ENCODE results near the gene SPSB1.

The SPSB1 gene

GRCh38 chr1:9417695-9418094 lies 125.0 kb downstream of the SPSB1 start:
- no peak overlapping the region for H3K27ac ChIP-seq

DNA sequence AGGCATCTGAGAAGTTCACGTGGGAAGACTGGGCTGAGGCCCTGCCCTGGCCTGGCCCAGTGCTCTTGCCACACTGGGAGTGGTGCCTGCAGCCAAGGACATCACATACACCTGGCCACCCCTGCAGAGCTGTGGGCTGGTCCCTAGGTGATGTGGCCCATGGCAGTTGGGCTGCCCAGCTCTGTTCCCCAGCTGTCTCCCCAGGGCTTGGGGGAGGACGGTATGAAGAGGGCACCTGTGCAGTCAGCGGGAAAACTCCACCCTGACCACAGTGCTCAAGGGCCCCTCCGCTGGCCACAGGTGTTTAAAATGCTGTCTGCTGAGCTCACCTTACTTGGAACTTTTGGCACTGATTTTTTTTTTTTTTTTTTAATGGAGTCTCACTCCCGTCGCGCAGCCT lies 126.2 kb downstream of the SPSB1 start:
- H3K4me2 ChIP-seq: peak overlapping the region; percentile 33; the same call in 1 of the 2 replicates
- H3K9ac ChIP-seq: no peak overlapping the region
- H3K27me3 ChIP-seq (ENCODE audit: insufficient read depth, low read depth): no peaks in the 10 kb centered on the region
- H3K4me1 ChIP-seq (ENCODE audit: low read depth, poor library complexity, severe bottlenecking): peaks cover 81% of the 10 kb centered on the region
- no peak overlapping the region for H2AFZ ChIP-seq (ENCODE audit: low read depth)
- no peak overlapping the region for H3K27ac ChIP-seq
- H3K4me3 ChIP-seq (IDR thresholded peaks at IDR 0.05; ENCODE audit: insufficient read depth, low read depth, low read length): no peak overlapping the region
- no peaks in the 10 kb centered on the region for H4K20me1 ChIP-seq (ENCODE audit: insufficient read depth)
- H3K36me3 ChIP-seq (ENCODE audit: insufficient read depth): no peaks in the 10 kb centered on the region
- no peak for TF ChIP-seq CTCF (conservative IDR thresholded peaks at IDR 0.05; ENCODE audit: low read depth, low read length)
- H3K79me2 ChIP-seq (ENCODE audit: insufficient read depth, low read depth): no peaks in the 10 kb centered on the region

More at GRCh38 chr1:9417695-9418094, 125.0 kb downstream of the SPSB1 start:
- no peak for TF ChIP-seq CTCF (conservative IDR thresholded peaks at IDR 0.05; ENCODE audit: low read depth, low read length)
- Histone ChIP-seq H3K27me3 (ENCODE audit: insufficient read depth, low read depth) (no peaks in the 10 kb centered on the region), H3K36me3 (ENCODE audit: insufficient read depth) (no peaks in the 10 kb centered on the region), H3K4me2 (no peak overlapping the region), H3K4me1 (ENCODE audit: low read depth, poor library complexity, severe bottlenecking) (peaks cover 79% of the 10 kb centered on the region), H3K4me3 (IDR thresholded peaks at IDR 0.05; ENCODE audit: insufficient read depth, low read depth, low read length) (no peak overlapping the region), H3K9ac (no peak overlapping the region), H2AFZ (ENCODE audit: low read depth) (no peak overlapping the region), H3K79me2 (ENCODE audit: insufficient read depth, low read depth) (no peaks in the 10 kb centered on the region), H4K20me1 (ENCODE audit: insufficient read depth) (no peaks in the 10 kb centered on the region)

All from KMS-11 (cell line).